IMR-90 (cell line): ENCODE results near the gene LAMB2. TPM values are rescaled to one million over a fixed set of nuclear protein-coding genes. Genes with fewer than 3 reads are reported as not detected.

Source experiments
- ATAC-seq: fragments of 200-7000 bp; cut with Tn5 transposase; 2 replicates; pipeline ENCODE4 v1.9.1; 2020; ENCODE audit warnings: low read depth, mild to moderate bottlenecking, moderate library complexity
- BruUV-seq: library from RNA; stranded (reverse); fragments of 400-500 nt; replicated peaks from 2 replicates; lab custom pipeline; 2021; lab: Mats Ljungman, UMichigan
- CTCF ChIA-PET: fragments of 300-600 bp; formaldehyde crosslinking; extraction: SDS; loops from one replicate; lab custom pipeline; 2021; ENCODE audit warnings: antibody characterized with exemption; lab: Yijun Ruan, JAX
- POLR2A ChIA-PET: fragments of 300-600 bp; sonication (Branson Sonifier 250); formaldehyde crosslinking; loops from one replicate; lab custom pipeline; 2022; ENCODE audit warnings: antibody characterized with exemption; ENCODE audit not compliant: unreplicated experiment; lab: Charles Lee
- DNase-seq: peaks from one replicate; pipeline ENCODE4 v3.0.0; 2013
- H2AFZ ChIP-seq: replicated peaks from 2 replicates; pipeline ENCODE3; 2013; ENCODE audit warnings: low read length, mild to moderate bottlenecking; ENCODE audit not compliant: poor library complexity
- H2AK5ac ChIP-seq: 2 replicates; pipeline ENCODE4 v1.6.1; 2013; ENCODE audit warnings: low read depth, low read length, inconsistent platforms
- H2AK9ac ChIP-seq: replicated peaks from 2 replicates; pipeline ENCODE3; 2013; ENCODE audit warnings: mild to moderate bottlenecking, low read depth, low read length, moderate library complexity; ENCODE audit not compliant: poor library complexity
- H2BK120ac ChIP-seq: 2 replicates; pipeline ENCODE4 v1.6.1; 2013; ENCODE audit warnings: low read depth, low read length, inconsistent platforms
- H2BK15ac ChIP-seq: 3 replicates; pipeline ENCODE4 v1.6.1; 2013; ENCODE audit warnings: low read depth, low read length, inconsistent platforms
- H2BK20ac ChIP-seq: 2 replicates; pipeline ENCODE4 v1.6.1; 2013; ENCODE audit warnings: low read depth, mild to moderate bottlenecking, inconsistent platforms, low read length, moderate library complexity
- H2BK5ac ChIP-seq: 2 replicates; pipeline ENCODE4 v1.6.1; 2013; ENCODE audit warnings: mild to moderate bottlenecking, low read depth, low read length, inconsistent platforms; ENCODE audit not compliant: poor library complexity, severe bottlenecking
- H3K14ac ChIP-seq: replicated peaks from 2 replicates; pipeline ENCODE4 v1.6.1; 2013; ENCODE audit warnings: low read depth, low read length, inconsistent platforms
- H3K18ac ChIP-seq: 2 replicates; pipeline ENCODE4 v1.6.1; 2013; ENCODE audit warnings: low read depth, low read length, control low read depth
- H3K23ac ChIP-seq: 2 replicates; pipeline ENCODE4 v1.6.1; 2013; ENCODE audit warnings: low read depth, low read length, inconsistent platforms
- H3K27ac ChIP-seq: 2 replicates; pipeline ENCODE4 v1.5.1; 2013; ENCODE audit warnings: mild to moderate bottlenecking, control low read depth, low read length; ENCODE audit not compliant: insufficient read depth
- H3K27me3 ChIP-seq: 2 replicates; pipeline ENCODE4 v1.6.1; 2013; ENCODE audit warnings: low read length; ENCODE audit not compliant: control insufficient read depth, insufficient read depth
- H3K36me3 ChIP-seq: 2 replicates; pipeline ENCODE4 v1.6.1; 2013; ENCODE audit warnings: low read length, mixed read lengths; ENCODE audit not compliant: control insufficient read depth, insufficient read depth
- H3K4ac ChIP-seq: 2 replicates; pipeline ENCODE4 v1.6.1; 2013; ENCODE audit warnings: low read depth, low read length, inconsistent platforms
- H3K4me1 ChIP-seq: 2 replicates; pipeline ENCODE4 v1.6.1; 2013; ENCODE audit warnings: low read length, mixed read lengths; ENCODE audit not compliant: control insufficient read depth, insufficient read depth
- H3K4me2 ChIP-seq: 2 replicates; pipeline ENCODE4 v1.6.1; 2013; ENCODE audit warnings: low read depth, mild to moderate bottlenecking, control low read depth, low read length, moderate library complexity
- H3K4me3 ChIP-seq: 2 replicates; pipeline ENCODE4 v1.5.1; 2013; ENCODE audit warnings: low read depth, mild to moderate bottlenecking, control low read depth, low read length, moderate library complexity; ENCODE audit not compliant: insufficient read depth
- H3K56ac ChIP-seq: 2 replicates; pipeline ENCODE4 v1.6.1; 2013; ENCODE audit warnings: low read length, inconsistent platforms; ENCODE audit not compliant: insufficient read depth; ENCODE audit errors: extremely low read depth
- H3K79me1 ChIP-seq, 2 experiments: 2 replicates each; pipeline ENCODE4 v1.6.1; 2013; ENCODE audit warnings: low read length in 2 of 2, inconsistent platforms in 1 of 2, low read depth in 1 of 2
- H3K9ac ChIP-seq: 2 replicates; pipeline ENCODE4 v1.6.1; 2013; ENCODE audit warnings: low read depth, low read length, control low read depth
- H3K9me1 ChIP-seq: 2 replicates; pipeline ENCODE4 v1.6.1; 2013; ENCODE audit warnings: low read length, inconsistent platforms; ENCODE audit not compliant: insufficient read depth
- H3K9me3 ChIP-seq: 2 replicates; pipeline ENCODE4 v1.6.1; 2013; ENCODE audit warnings: low read length; ENCODE audit not compliant: control insufficient read depth, insufficient read depth
- H4K20me1 ChIP-seq: 2 replicates; pipeline ENCODE4 v1.6.1; 2013; ENCODE audit warnings: low read length, inconsistent platforms; ENCODE audit not compliant: insufficient read depth
- H4K5ac ChIP-seq: 2 replicates; pipeline ENCODE4 v1.6.1; 2013; ENCODE audit warnings: mild to moderate bottlenecking, low read depth, low read length, control low read depth
- H4K8ac ChIP-seq, 2 experiments: 2 replicates each; pipeline ENCODE4 v1.6.1; 2013; ENCODE audit warnings: low read depth in 2 of 2, low read length in 2 of 2, control low read depth in 1 of 2, inconsistent platforms in 1 of 2
- H4K91ac ChIP-seq: 2 replicates; pipeline ENCODE4 v1.6.1; 2013; ENCODE audit warnings: low read depth, low read length, inconsistent platforms; ENCODE audit not compliant: insufficient read depth
- BHLHE40 ChIP-seq: fragments of 150-350 bp; IDR thresholded peaks from 2 replicates; pipeline ENCODE4 v1.6.1; 2016; ENCODE audit warnings: mild to moderate bottlenecking, low read depth, low read length
- MAFK ChIP-seq: IDR thresholded peaks from 2 replicates; pipeline ENCODE4 v1.6.1; 2012; ENCODE audit warnings: low read depth, low read length, improper control_type of control experiment
- MXI1 ChIP-seq: IDR thresholded peaks from 2 replicates; pipeline ENCODE4 v1.6.1; 2012; ENCODE audit warnings: low read depth, mild to moderate bottlenecking, low read length, moderate library complexity, borderline replicate concordance
- POLR2A ChIP-seq: IDR thresholded peaks from 2 replicates; pipeline ENCODE4 v1.6.1; 2012; ENCODE audit warnings: mild to moderate bottlenecking, low read depth, low read length
- RFX5 ChIP-seq: IDR thresholded peaks from 2 replicates; pipeline ENCODE4 v1.8.0; 2012; ENCODE audit warnings: low read depth, mild to moderate bottlenecking, low read length, moderate library complexity
- dilution Hi-C: fragments of 300-500 bp; cut with HindIII; formaldehyde crosslinking; loops from one replicate; pipeline ENCODE4 v1.14.3; 2018; ENCODE audit warnings: low sequenced_read_pairs; ENCODE audit not compliant: unreplicated experiment
- in situ Hi-C: fragments of 300-500 bp; cut with MboI; formaldehyde crosslinking; loops from 3 replicates; pipeline ENCODE4 v1.14.3; 2019; ENCODE audit warnings: low sequenced_read_pairs, inconsistent platforms, mixed read lengths
- intact Hi-C: fragments of 100-400 bp; cut with micrococcal nuclease; formaldehyde crosslinking; loops from 2 replicates; pipeline ENCODE4 v1.10.0; 2022
- polyA plus RNA-seq, 3 experiments: library from polyadenylated mRNA; depleted of rRNA; stranded (reverse); fragments of >200 nt; gene quantifications; 2 replicates each; pipeline ENCODE4 v1.2.3, GENCODE V29; 2012; ENCODE audit warnings: low replicate concordance in 1 of 3
- total RNA-seq: library from RNA; depleted of rRNA; stranded (reverse); fragments of >200 nt; gene quantifications from 2 replicates; pipeline ENCODE4 v1.2.3, GENCODE V29; 2012
- TF ChIP-seq, protein P1 (sequence below): fragments of 150-350 bp; IDR thresholded peaks from 2 replicates; pipeline ENCODE4 v1.6.1; 2017; ENCODE audit warnings: mild to moderate bottlenecking, antibody characterized with exemption, low read length, low read depth

The LAMB2 gene
- total and polyA plus RNA-seq, 2 of the 4 experiments (the other 2 are of a cell fraction) = 213 to 570 TPM

DNA sequence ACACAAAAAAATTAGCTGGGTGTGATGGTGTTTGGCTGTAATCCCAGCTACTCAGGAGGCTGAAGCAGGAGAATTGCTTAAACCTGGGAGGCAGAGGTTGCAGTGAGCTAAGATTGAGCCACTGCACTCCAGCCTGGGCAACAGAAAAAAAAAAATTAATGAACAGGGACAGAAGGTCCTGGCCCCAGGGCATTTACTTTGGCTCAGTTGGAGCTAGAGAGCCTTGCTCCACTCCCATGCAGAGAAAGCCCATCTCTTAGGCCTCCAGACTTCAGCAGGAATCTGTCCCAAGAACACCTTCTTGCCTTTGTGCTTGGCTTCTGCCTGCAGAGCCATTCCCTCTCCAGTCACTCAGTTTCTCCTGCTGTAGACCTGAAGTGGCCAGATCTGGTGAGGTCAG lies 47.3 kb upstream of the LAMB2 start:
- Histone ChIP-seq H3K9me3 (no peaks in the 10 kb centered on the region), H3K27me3 (no peaks in the 10 kb centered on the region), H2AFZ (no peak overlapping the region), H2AK9ac (no peak overlapping the region), H3K4ac (no peak overlapping the region), H3K4me2 (no peak overlapping the region), H2BK20ac (no peak overlapping the region), H3K14ac (no peak overlapping the region), H3K9ac (no peak overlapping the region), H4K20me1 (no peaks in the 10 kb centered on the region), H4K5ac (no peak overlapping the region), H3K4me3 (no peak overlapping the region), H3K27ac (no peak overlapping the region), H2BK5ac (no peak overlapping the region), H3K23ac (no peak overlapping the region), H4K91ac (no peak overlapping the region), H3K9me1 (no peaks in the 10 kb centered on the region), H3K56ac (no peak overlapping the region), H3K36me3 (peaks cover 12% of the 10 kb centered on the region; the same call in 1 of the 2 replicates), H2BK15ac (no peak overlapping the region), H3K18ac (no peak overlapping the region), H2AK5ac (no peak overlapping the region), H3K4me1 (no peaks in the 10 kb centered on the region), H2BK120ac (no peak overlapping the region), H3K79me1 (0 out of 4 replicates have a peak, but pooled peaks cover 0 to 4% of the 10 kb centered on the region in 2 experiments), H4K8ac (no peak overlapping the region)
- no peak for ATAC-seq
- POLR2A ChIA-PET = interaction anchor here (0.6 kb wide), 1 partner anchor 264 kb away, joined by 5 read pairs; no protein-coding TSS in a partner anchor
- CTCF ChIA-PET = interaction anchor here (2.2 kb wide), 1 partner anchor 9 kb away, joined by 6 read pairs; the partner anchor contains the start of gene KLHDC8B
- TF ChIP-seq MAFK (no peak), RFX5 (no peak), MXI1 (no peak), POLR2A (no peak), BHLHE40 (no peak)
- TF ChIP-seq, protein P1, sequence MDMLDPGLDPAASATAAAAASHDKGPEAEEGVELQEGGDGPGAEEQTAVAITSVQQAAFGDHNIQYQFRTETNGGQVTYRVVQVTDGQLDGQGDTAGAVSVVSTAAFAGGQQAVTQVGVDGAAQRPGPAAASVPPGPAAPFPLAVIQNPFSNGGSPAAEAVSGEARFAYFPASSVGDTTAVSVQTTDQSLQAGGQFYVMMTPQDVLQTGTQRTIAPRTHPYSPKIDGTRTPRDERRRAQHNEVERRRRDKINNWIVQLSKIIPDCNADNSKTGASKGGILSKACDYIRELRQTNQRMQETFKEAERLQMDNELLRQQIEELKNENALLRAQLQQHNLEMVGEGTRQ = no peak
- no peak for DNase-seq
- in situ Hi-C loops (no loop called here), intact Hi-C loops (no loop called here), dilution Hi-C loops (no loop called here)
- no TSS peak for BruUV-seq
